C4-2B (cell line): ENCODE measurements around the gene ZMYM4.

Experiments
- H3K27ac ChIP-seq: fragments of 450-650 bp; 2 replicates; pipeline ENCODE4 v1.5.1; 2017
- CTCF ChIP-seq: fragments of 450-650 bp; conservative IDR thresholded peaks from 2 replicates; pipeline ENCODE4 v1.5.1; 2017; ENCODE audit warnings: mild to moderate bottlenecking
- ZFX ChIP-seq: fragments of 450-650 bp; IDR thresholded peaks from 2 replicates; pipeline ENCODE4 v1.6.1; 2017

Gene ZMYM4

GRCh38 chr1:35433714-35434113, 165.2 kb downstream of the ZMYM4 start:
- TF ChIP-seq CTCF (no peak), ZFX (no peak)

GRCh38 chr1:35434703-35435102, 166.2 kb downstream of the ZMYM4 start:
- TF ChIP-seq ZFX (no peak), CTCF (no peak)

More at GRCh38 chr1:35433714-35434113, 165.2 kb downstream of the ZMYM4 start:
- H3K27ac ChIP-seq: no peak overlapping the region

GRCh38 chr1:35436078-35436477, 167.6 kb downstream of the ZMYM4 start:
- no peak for TF ChIP-seq CTCF
- TF ChIP-seq ZFX: no peak
- no peak overlapping the region for H3K27ac ChIP-seq

More at GRCh38 chr1:35434703-35435102, 166.2 kb downstream of the ZMYM4 start:
- no peak overlapping the region for H3K27ac ChIP-seq

DNA sequence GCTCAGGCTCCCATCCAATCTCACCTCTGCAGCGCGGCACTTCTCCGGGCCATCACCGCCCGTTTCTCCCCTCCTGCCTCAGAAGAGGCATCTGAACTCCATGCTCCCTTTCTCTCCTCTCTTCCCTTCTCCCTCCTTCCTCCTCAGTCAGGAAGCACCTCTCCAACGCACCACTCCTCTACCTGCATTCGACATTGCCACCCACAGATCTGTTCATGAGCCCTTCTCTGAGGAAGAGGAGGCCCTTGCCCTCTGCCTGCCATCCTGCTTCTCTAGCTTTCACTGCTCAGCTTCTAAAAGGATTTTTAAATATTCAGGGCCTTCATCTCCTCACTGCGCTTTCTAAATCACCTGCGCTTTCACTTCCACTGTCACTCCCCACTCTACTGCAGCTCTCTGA, 168.7 kb downstream of the ZMYM4 start:
- no peak for TF ChIP-seq CTCF
- TF ChIP-seq ZFX: no peak
- no peak overlapping the region for H3K27ac ChIP-seq

DNA sequence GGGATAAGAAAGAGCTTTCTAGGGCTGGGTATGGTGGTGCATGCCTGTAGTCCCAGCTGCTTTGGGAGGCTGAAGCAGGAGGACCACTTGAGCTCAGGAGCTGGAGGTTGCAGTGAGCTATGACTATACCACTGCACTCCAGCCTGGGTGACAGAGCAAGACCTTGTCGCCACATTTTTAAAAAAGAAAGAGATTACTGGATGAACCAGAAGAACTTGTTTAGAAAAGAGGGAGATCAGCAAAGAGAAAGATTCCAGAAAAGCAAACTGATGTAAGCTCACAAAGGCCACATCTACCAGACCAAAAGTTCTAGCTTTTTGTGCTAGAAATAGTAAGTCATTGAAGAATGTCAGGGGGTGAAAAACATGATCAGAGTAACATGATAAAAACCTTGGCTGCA, 171.1 kb downstream of the ZMYM4 start:
- H3K27ac ChIP-seq: peak overlapping the region; percentile 40

GRCh38 chr1:35441926-35442579, 173.5 kb downstream of the ZMYM4 start:
- TF ChIP-seq CTCF (no peak), ZFX (no peak)
- H3K27ac ChIP-seq: no peak overlapping the region

More for the DNA sequence above, 171.1 kb downstream of the ZMYM4 start:
- TF ChIP-seq ZFX (no peak), CTCF (no peak)

- H3K27ac ChIP-seq: no peak overlapping the region
- TF ChIP-seq ZFX: no peak
- TF ChIP-seq CTCF: no peak
These were observed 174.2 kb downstream of the ZMYM4 start for GRCh38 chr1:35442734-35443133.
